K562 (cell line): ENCODE measurements around the gene LANCL1. TPM values are rescaled to one million over a fixed set of nuclear protein-coding genes. Genes with fewer than 3 reads are reported as not detected.

Experiments
- ATAC-seq: fragments of 200-7000 bp; cut with Tn5 transposase; 3 replicates; pipeline ENCODE4 v1.9.1; 2020; ENCODE audit warnings: moderate library complexity
- BruUV-seq: library from RNA; stranded (reverse); fragments of 400-500 nt; replicated peaks from 2 replicates; lab custom pipeline; 2021; lab: Mats Ljungman, UMichigan
- CTCF ChIA-PET: fragments of 300-600 bp; formaldehyde crosslinking; extraction: SDS; loops from one replicate; lab custom pipeline; 2021; ENCODE audit warnings: low intra/inter-chr PET ratio; lab: Yijun Ruan, JAX
- POLR2A ChIA-PET: fragments of 300-600, 350-650 bp; sonication (Branson Sonifier 250); formaldehyde crosslinking; extraction: SDS; loops from one replicate; lab custom pipeline; 2021; ENCODE audit warnings: antibody characterized with exemption, inconsistent platforms; lab: Yijun Ruan, JAX
- DNase-seq, 4 experiments: peaks; one replicate each; pipeline versions ENCODE4 v3.0.0 to v3.0.0-alpha.2; 2011 to 2018; ENCODE audit warnings: low spot score in 3 of 4, mixed read lengths in 3 of 4; ENCODE audit errors: extremely low read depth in 1 of 4
- FAIRE-seq: peaks from 2 replicates; lab custom pipeline; 2011; peaks lifted over from hg19 to GRCh38; lab: Jason Lieb, UNC
- H2AFZ ChIP-seq: 2 replicates; pipeline ENCODE4 v1.6.0; 2011; ENCODE audit warnings: low read depth, low read length, control low read depth, inconsistent platforms
- H3K27ac ChIP-seq: fragments of 200-600 bp; 3 replicates; pipeline ENCODE4 v1.8.0; 2011; ENCODE audit warnings: low read depth, mild to moderate bottlenecking, control low read depth, inconsistent platforms, low read length, moderate library complexity, mixed read lengths; ENCODE audit errors: extremely low read depth
- H3K27me3 ChIP-seq, 2 experiments: fragments of 300-600 bp in 1 of 2; 2 replicates in 1 of 2; 3 replicates in 1 of 2; pipeline versions ENCODE4 v1.6.0 to v1.8.0; 2011; ENCODE audit warnings: inconsistent platforms in 2 of 2, low read length in 2 of 2, mild to moderate bottlenecking in 1 of 2, mixed read lengths in 1 of 2, moderate library complexity in 1 of 2; ENCODE audit not compliant: control insufficient read depth in 2 of 2, insufficient read depth in 2 of 2
- H3K36me3 ChIP-seq: fragments of 300-600 bp; 3 replicates; pipeline ENCODE4 v1.8.0; 2011; ENCODE audit warnings: mild to moderate bottlenecking, low read length, inconsistent platforms; ENCODE audit not compliant: control insufficient read depth, insufficient read depth
- H3K4me1 ChIP-seq, 2 experiments: fragments of 200-600 bp in 1 of 2; replicated peaks in 1 of 2; 2 replicates in 1 of 2; 3 replicates in 1 of 2; pipeline versions ENCODE4 v1.5.1 to v1.8.0; 2011; ENCODE audit warnings: inconsistent platforms in 2 of 2, low read length in 2 of 2, mild to moderate bottlenecking in 1 of 2, mixed read lengths in 1 of 2, moderate library complexity in 1 of 2; ENCODE audit not compliant: control insufficient read depth in 2 of 2, insufficient read depth in 2 of 2
- H3K4me2 ChIP-seq: 2 replicates; pipeline ENCODE4 v1.6.1; 2011; ENCODE audit warnings: low read length, control low read depth, inconsistent platforms, mixed read lengths; ENCODE audit not compliant: insufficient read depth
- H3K4me3 ChIP-seq: fragments of 200-600 bp; sonication (generic), shearing (Covaris generic); 2 replicates; pipeline ENCODE4 v1.5.1; 2016; ENCODE audit warnings: control low read depth, inconsistent platforms
- H3K79me2 ChIP-seq: fragments of 200-600 bp; 3 replicates; pipeline ENCODE4 v1.8.0; 2011; ENCODE audit warnings: low read length, inconsistent platforms; ENCODE audit not compliant: control insufficient read depth, insufficient read depth
- H3K9ac ChIP-seq, 2 experiments: 2 replicates each; pipeline versions ENCODE4 v1.6.0 to v1.6.1; 2011; ENCODE audit warnings: low read depth in 2 of 2, low read length in 2 of 2, control low read depth in 1 of 2, inconsistent platforms in 1 of 2, mild to moderate bottlenecking in 1 of 2, mixed read lengths in 1 of 2; ENCODE audit not compliant: insufficient read depth in 1 of 2
- H3K9me1 ChIP-seq: one replicate; pipeline ENCODE4 v1.6.0; 2011; ENCODE audit warnings: inconsistent platforms, mild to moderate bottlenecking, low read length, moderate library complexity; ENCODE audit not compliant: control insufficient read depth, insufficient read depth
- H3K9me3 ChIP-seq: replicated peaks from 2 replicates; pipeline ENCODE4 v1.5.1; 2011; ENCODE audit warnings: low read depth, low read length, inconsistent platforms; ENCODE audit not compliant: control insufficient read depth, insufficient read depth
- H4K20me1 ChIP-seq: replicated peaks from 2 replicates; pipeline ENCODE4 v1.6.1; 2011; ENCODE audit warnings: low read length, inconsistent platforms, mixed read lengths; ENCODE audit not compliant: control insufficient read depth, insufficient read depth
- KDM2B ChIP-seq: fragments of 250-450 bp; sonication (Bioruptor Pico); IDR thresholded peaks from 2 replicates; pipeline ENCODE4 v1.8.0; 2021; ENCODE audit warnings: mild to moderate bottlenecking, moderate library complexity
- KDM4B ChIP-seq, 2 experiments: fragments of 450-650 bp in 1 of 2; sonication (generic) in 1 of 2; IDR thresholded peaks; 2 replicates each; pipeline ENCODE4 v1.6.1; 2016 to 2017; ENCODE audit warnings: borderline replicate concordance in 2 of 2, antibody characterized with exemption in 1 of 2, low read depth in 1 of 2, mild to moderate bottlenecking in 1 of 2
- WGBS: fragments of 100-300 bp; shearing (Covaris generic); methylation state at CpG from one replicate; pipeline ENCODE4 v1.1.6; 2016; ENCODE audit warnings: low coverage, mixed read lengths; ENCODE audit not compliant: insufficient coverage; ENCODE audit errors: missing lambda C conversion rate; 5-methylcytosine and 5-hydroxymethylcytosine counted together
- in situ Hi-C: fragments of 300-500 bp; cut with MboI; formaldehyde crosslinking; loops from 4 replicates; pipeline ENCODE4 v1.15.0; 2018; ENCODE audit warnings: inconsistent platforms, mixed read lengths
- intact Hi-C: fragments of 100-400 bp; cut with micrococcal nuclease; formaldehyde crosslinking; loops from 2 replicates; pipeline ENCODE4 v1.14.2; 2022
- polyA plus RNA-seq, 8 experiments: library from polyadenylated mRNA; depleted of rRNA in 4 of 8; stranded (reverse) in 5 of 8; unstranded in 3 of 8; fragments of >200 nt; fragmentation: Nextera tagmentation in 2 of 8; fragmentation: Illumina TruSeq in 1 of 8; extraction: Ambion mirVana in 2 of 8; extraction: Trizol in 1 of 8; gene quantifications; 2 replicates each; pipeline versions ENCODE4 v1.2.1 to v1.2.3, GENCODE V29; 2011 to 2014; ENCODE audit warnings: inconsistent platforms in 1 of 8, missing spikeins in 1 of 8
- total RNA-seq, 7 experiments: library from RNA; depleted of rRNA in 6 of 7; stranded (reverse); fragments of >200 nt in 6 of 7; fragmentation: Illumina TruSeq in 2 of 7; extraction: Trizol in 2 of 7; gene quantifications; 2 replicates each; pipeline versions ENCODE4 v1.2.1 to v1.2.3, GENCODE V29; 2011 to 2021; ENCODE audit warnings: low replicate concordance in 1 of 7
- TF ChIP-seq, protein P1 (sequence below): sonication (generic); formaldehyde crosslinking; IDR thresholded peaks from 2 replicates; pipeline ENCODE4 v1.8.1; 2022; ENCODE audit warnings: missing genetic modification reagents
- TF ChIP-seq, protein P2 (sequence below): fragments of 250-450 bp; sonication (Bioruptor Pico); IDR thresholded peaks from 2 replicates; pipeline ENCODE4 v1.5.0; 2020; ENCODE audit warnings: mild to moderate bottlenecking, borderline replicate concordance

Gene LANCL1
- total and polyA plus RNA-seq, 9 of the 15 experiments (the other 6 are each of a cell fraction or from before 2014, with no cell fraction given): 15.3 to 56.3 (median 30.1) TPM

GRCh38 chr2:210519594-210519993 lies 43.0 kb upstream of the LANCL1 start:
- in situ Hi-C loops (no loop called here), intact Hi-C loops (no loop called here)
- Histone ChIP-seq H3K9ac (no peak overlapping the region), H3K9me1 (no peaks in the 10 kb centered on the region), H3K27ac (no peak overlapping the region), H3K27me3 (no peaks in the 10 kb centered on the region), H3K4me2 (no peak overlapping the region), H2AFZ (no peak overlapping the region), H3K9me3 (no peaks in the 10 kb centered on the region), H3K36me3 (no peaks in the 10 kb centered on the region), H3K4me3 (no peak overlapping the region), H3K79me2 (no peaks in the 10 kb centered on the region), H3K4me1 (no peaks in the 10 kb centered on the region), H4K20me1 (no peaks in the 10 kb centered on the region)
- TF ChIP-seq, protein P1, sequence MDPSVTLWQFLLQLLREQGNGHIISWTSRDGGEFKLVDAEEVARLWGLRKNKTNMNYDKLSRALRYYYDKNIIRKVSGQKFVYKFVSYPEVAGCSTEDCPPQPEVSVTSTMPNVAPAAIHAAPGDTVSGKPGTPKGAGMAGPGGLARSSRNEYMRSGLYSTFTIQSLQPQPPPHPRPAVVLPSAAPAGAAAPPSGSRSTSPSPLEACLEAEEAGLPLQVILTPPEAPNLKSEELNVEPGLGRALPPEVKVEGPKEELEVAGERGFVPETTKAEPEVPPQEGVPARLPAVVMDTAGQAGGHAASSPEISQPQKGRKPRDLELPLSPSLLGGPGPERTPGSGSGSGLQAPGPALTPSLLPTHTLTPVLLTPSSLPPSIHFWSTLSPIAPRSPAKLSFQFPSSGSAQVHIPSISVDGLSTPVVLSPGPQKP (CRISPR knock-in tag): no peak
- TF ChIP-seq KDM4B (IDR thresholded peaks at IDR 0.05; ENCODE audit: borderline replicate concordance in 2 of 2, low read depth in 1 of 2) (no peak), KDM2B (CRISPR knock-in tag) (no peak)
- TF ChIP-seq, protein P2, sequence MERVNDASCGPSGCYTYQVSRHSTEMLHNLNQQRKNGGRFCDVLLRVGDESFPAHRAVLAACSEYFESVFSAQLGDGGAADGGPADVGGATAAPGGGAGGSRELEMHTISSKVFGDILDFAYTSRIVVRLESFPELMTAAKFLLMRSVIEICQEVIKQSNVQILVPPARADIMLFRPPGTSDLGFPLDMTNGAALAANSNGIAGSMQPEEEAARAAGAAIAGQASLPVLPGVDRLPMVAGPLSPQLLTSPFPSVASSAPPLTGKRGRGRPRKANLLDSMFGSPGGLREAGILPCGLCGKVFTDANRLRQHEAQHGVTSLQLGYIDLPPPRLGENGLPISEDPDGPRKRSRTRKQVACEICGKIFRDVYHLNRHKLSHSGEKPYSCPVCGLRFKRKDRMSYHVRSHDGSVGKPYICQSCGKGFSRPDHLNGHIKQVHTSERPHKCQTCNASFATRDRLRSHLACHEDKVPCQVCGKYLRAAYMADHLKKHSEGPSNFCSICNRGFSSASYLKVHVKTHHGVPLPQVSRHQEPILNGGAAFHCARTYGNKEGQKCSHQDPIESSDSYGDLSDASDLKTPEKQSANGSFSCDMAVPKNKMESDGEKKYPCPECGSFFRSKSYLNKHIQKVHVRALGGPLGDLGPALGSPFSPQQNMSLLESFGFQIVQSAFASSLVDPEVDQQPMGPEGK (CRISPR knock-in tag): no peak
- no peak for ATAC-seq
- BruUV-seq: no TSS peak
- 3% methylated on average over 5 of the region's 5 CpGs for WGBS
- DNase-seq: no peak
- ChIA-PET POLR2A (no interaction called here), CTCF (no interaction called here)
- no peak for FAIRE-seq
